GM20431 (cell line): ENCODE measurements around the gene RAB24.

Experiments
- in situ Hi-C: fragments of 300-500 bp; cut with MseI, MboI; formaldehyde crosslinking; loops from one replicate; pipeline ENCODE4 v1.15.0; 2020; ENCODE audit warnings: low sequenced_read_pairs; ENCODE audit not compliant: unreplicated experiment

The RAB24 gene

DNA sequence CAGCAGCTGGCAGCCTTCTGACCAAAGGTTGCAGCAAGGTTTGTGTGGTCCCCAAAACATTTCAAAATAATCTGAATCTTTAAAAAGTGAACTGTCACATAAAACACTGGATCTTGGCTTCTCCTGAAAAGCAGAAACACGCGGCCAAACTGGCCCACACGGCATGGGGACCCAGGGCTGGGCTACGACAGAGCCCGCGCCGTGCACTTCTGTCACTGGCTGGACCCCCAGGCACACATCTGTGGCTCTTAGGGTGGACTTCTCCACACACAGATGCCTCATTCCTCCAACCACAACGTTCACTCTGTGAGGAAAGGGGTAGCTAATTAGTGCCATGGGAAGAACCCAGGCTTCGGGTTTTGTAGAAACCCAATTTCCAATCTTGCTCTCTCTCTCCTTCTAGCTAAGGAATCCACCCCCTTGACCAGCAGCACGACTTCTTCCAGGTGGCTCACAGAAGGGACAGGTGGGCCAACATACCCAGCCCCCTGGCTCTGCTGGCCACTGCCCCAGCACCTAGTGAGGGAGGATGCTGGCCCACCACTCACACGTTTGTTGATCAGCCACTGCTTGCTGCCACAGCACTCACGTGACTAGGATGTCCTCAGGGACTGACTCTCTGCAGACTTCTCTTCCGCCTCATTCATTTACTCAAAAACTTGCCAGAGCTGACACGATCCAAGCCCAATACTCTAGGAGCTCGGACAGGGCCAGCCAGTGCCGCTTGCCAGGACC, 30.1 kb upstream of the RAB24 start:
- in situ Hi-C loops = no loop called here

DNA sequence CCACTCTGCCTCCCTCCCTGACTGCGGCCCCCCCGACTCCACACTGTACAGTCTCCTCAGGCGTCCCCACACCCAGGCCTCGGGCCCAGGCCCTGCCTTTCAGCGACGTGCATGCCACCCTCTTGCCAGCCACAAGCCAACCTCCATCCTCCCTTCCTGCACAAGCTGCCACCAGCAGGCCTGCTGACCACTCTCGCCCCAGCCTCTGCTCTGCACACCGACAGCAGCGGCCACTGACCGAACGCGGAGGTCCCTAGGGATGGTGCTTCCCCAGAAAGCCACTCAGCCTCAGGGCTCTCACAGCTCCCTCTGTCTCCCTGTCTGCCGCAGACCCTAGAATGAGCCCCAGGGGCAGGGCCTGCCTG, 29.4 kb upstream of the RAB24 start:
- in situ Hi-C loops = no loop called here

DNA sequence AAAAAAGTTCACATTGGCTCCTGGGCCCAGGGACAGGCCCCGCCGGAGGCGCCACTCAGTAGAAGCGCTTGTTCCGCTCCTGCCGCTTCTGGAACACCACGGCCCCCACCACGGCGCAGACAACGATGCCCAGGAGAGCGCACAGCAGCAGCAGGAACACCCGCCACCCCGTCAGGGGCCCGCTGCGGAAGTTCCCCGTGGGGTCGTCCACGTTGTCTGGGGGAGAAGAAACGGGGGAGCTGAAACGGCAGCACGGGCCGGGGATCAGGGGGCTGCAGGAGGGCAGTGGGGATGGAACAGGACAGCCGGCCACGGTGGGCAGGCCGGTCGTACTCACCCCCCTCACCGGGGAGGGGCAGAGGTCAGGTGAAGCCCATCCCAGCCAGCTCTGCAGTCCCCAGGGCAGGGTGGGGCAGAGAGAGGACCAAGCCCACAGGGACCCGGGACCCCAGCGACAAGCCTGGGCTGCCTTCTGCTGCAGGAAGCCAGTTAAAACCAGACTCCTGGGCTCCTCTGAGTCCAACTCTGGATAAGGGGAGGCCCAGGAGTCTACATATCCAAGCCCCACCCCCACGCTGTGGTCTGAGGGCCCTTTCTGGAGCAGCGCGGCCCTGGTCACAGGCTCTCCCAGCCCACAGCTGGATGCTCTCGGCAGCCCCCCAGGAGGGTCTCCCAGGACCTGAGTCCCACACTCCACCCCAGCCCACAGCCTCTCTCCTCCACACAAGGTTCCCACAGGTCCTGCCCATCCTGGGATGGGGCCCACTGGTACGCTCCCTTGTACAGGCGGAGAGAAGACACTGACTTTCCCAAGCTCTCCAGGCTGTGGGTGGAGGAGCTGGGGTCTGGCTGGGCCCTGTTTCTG, 28.7 kb upstream of the RAB24 start:
- in situ Hi-C loops = no loop called here

DNA sequence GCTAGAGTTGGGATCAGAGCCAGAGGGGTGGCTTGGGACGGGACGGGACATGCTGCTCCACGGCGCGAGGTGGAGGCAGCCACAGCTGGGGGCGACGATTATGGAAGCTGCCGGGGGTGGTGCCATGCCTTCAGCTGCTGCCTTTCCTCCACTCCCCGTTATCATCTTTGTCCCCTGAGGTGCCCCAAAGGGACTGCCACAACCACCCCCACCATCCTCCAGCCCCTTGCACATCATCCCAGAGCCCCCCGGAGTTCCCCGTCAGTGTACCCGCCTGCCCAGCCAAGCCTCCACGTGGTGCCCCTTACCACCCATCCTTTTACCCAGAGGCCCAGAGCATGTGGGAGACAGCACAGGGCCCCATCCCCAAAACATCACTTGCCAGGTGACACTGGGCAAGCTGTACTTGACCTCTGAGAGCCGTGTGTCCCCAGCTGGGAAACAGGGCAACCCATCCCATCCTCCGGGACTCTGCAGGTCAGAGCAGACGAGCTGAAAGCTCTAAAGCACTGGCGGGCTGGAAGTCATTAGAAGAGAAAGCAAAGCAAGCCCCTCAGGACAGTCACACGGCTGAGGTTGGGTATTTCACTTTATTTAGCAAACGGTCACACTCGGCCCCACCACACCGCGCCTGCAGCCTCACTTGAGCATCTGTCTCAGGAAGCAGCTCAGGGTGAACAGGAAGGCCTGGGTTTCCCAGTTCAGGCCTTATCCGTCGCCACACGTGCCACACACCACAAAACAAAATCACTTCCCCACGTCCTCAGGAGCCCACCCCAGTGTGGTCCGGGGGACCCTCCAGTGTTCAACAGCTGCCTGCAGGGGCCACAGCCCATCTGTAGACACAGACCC, 27.7 kb upstream of the RAB24 start:
- in situ Hi-C loops = no loop called here

DNA sequence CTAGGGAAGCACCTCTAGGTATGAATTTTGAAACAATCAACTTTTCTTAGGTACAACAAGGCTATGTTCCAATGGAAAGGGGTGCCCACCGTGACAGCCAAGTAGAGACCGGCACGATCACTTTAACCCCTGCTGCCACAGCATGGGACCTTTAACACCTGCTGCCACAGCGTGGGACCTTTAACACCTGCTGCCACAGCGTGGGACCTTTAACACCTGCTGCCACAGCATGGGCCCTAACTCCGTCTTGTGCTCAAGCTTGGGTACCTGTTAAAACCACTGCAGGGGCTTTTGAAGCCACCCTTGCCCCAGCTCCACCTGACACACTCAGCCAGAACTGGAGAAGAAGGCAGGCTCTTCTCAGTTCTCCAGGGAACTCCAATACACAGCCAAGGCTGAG, 26.4 kb upstream of the RAB24 start:
- in situ Hi-C loops = no loop called here

DNA sequence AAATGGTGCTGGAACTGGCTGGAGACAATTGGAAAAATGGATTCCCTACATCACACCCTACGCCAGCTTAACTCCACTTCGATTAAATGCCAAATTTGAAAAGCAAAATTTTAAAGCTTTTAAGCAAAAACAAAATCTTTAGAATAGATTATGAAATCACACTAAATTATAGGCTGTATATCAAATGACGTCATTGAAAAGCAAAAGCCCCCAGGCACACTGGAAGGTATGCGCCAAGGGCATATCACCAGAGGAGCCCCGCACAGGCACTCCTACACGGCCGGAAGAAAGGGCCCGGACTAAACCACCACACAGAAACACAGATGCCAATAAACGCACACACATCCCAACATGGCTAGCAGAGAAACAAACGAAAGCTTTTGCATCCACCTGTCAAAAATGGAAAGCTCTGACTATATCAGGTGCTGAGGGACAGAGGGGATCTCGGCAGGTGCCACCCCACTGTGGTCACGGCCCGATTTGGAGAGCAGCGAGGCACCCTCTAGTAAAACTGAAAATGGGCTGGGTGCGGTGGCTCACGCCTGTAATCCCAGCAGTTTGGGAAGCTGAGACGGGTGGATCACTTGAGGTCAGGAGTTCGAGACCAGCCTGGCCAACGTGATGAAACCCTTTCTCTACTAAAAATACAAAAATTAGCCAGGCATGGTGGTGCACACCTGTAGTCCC, 25.2 kb upstream of the RAB24 start:
- in situ Hi-C loops = no loop called here

DNA sequence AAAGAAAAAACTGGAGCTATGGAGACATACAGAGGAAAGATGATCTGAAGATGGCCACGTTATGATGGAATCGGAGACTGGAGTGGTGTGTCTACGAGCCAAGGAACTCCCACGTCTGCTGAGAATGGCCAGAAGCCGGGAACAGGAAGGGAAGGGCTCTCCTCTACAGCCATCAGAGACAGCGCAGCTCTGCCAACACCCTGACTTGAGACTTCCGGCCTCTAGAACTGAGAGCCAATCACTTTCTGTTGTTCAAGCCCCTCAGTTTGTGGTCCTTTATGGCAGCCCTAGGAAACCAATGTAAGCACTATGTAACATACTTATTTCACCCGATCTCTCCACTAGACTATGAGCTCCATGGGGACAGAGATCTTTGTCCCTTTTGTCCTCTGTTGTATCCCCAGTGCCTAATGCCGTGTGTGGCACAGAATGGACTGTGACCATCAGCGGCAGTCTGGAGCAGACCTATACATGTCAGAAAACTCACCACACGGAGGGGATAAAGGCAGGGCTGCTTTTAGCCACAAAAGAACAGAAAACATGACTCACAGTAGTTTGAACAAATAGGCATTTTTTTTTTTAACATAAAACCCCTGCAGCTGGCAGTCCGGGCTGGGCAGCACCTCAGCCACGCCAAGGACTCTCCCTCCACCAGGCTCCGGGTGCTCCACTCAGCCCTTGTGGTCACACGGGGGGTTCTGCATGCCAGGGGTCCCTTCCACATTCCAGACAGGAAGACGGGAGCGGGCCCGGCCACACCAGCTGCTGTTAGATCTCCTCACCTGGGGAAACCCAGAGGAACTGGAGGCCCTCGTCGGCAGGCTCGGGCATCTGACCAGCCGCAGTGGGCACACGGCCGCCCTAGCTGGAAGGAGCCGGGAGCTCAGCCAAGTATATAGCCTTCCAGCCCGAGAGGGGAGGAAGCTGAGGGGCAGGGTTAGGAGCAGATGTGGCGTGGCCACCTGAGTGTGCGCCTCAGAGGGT, 24.3 kb upstream of the RAB24 start:
- in situ Hi-C loops = no loop called here

DNA sequence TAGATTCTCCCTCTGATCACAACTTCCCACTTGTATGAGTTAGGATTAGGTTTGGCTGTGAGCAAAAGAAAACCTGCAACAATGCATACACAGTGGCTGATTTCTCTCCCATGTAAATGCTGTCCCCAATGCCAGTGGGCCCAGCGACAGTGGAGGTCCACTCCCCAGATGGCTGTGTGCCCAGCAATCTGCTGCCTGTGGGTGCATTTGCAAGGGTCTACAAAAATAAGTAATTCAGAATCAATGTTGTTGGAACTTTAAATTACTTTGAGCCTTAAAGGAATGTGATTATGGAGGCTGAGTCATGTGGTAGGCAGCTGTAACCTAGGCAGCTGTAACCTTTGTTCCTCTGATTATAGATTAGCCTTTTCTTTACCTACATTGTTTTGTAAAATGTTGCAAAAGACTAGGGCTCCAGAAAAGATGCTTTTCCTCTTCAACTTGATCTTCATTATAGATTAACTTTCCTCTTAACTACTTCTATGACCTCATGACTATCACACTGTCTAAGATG, 22.4 kb upstream of the RAB24 start:
- in situ Hi-C loops = no loop called here

DNA sequence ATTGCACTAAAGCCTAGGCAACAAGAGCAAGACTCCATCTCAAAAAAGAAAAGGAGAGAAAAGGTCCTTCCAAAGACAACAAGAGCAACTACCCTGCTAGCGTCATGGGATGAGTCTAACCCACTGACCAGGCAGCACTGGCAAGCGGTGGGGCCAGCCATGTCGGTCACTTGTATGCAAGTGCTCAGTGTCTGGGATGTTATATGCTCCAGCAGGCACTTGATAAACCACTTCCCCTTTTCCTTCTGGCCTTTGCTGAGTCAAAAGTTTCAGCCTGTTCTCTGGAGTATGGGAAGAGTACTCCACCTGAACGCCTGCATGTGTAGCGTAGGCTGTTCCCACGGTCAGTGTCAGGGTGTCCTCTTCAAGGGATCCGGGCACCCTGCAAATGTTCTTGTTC, 17.4 kb upstream of the RAB24 start:
- in situ Hi-C loops = no loop called here

DNA sequence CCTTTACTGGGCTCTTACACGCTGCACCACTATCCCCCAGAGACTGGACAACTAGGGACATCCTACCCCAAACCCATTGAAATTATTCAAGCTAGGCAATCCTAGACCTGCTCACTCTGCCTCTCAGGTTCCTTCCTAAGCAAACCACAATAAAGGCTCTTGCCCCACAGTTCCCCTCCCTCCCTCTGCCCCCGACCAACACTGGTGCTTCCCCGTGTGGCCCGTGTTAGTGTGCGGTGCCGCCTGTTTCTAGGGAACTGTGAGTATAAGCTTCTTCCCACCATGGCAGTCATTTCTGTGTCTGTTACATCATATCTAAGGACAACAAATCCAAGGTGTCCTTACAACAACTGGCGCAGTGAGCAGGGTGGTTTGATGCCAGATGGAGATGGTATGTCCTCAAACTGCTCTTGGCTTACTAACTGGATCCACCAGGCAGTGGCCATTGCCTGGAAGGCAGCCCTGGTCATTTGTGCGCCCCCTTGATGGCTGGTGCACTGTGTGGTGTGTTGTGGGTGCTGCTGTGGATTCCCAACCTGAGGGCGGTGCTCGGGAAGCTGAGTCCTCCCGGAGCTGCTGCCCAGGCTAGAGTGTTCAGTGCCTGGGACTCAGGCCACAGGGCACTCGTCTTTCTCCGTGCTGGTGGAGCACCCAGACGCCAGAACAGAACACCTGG, 16.5 kb upstream of the RAB24 start:
- in situ Hi-C loops = no loop called here

DNA sequence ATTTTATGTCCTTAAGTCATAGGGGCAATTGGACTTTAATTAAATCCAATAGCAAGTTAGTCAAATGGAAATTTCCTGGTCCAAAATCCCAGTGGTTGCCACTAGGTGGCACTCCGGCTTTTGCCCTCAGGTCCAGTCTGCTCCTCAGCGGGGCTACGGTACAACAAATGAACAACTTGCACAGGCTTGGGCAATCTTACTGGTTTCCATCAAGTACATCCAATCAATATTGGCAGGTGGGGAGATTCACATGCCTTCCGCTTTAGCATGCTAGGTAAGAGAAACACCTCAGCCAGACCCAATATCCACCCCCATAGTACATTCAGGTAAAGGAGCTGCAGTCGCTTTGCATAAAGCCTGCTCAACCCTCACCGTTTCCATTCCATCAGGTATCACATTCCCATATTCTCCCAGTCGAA, 14.4 kb upstream of the RAB24 start:
- in situ Hi-C loops = no loop called here

DNA sequence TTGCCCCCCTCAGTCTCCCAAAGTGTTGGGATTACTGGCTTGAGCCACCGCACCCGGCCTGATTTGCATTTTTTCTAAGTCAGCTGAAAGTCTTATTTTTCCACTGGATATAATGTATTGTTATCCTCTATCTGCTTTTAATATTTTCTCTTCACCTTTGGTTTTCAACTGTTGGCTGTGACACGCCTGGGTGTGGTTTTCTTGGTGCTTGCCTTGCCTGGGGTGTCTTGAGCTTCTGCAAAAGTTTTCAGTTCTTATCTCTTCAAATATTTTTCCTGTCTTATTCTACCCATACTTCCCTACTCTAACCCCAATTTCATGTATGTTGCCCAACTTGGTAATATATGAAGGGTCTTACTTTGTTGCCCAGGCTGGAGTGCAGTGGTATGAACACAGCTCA, 12.5 kb upstream of the RAB24 start:
- in situ Hi-C loops = no loop called here

DNA sequence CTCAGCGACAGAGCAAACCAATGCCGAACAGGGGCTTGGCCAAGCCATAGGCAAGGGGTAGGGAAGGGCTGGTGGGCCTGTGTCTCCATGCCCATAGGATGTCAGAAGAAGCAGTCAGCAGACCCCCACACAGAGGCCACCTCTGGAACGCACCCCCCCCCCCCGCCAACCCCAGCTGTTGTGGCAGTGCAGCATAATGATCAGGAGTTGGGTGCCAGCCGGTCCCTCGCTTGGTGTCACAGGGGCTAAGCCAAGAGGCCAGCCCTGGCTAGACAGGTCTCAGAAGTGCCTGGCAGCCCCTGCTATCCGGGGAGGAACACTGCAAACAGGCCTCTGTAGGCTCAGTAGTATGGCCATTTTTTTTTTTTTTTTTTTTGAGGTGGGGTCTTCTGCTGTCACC, 11.9 kb upstream of the RAB24 start:
- in situ Hi-C loops = no loop called here

DNA sequence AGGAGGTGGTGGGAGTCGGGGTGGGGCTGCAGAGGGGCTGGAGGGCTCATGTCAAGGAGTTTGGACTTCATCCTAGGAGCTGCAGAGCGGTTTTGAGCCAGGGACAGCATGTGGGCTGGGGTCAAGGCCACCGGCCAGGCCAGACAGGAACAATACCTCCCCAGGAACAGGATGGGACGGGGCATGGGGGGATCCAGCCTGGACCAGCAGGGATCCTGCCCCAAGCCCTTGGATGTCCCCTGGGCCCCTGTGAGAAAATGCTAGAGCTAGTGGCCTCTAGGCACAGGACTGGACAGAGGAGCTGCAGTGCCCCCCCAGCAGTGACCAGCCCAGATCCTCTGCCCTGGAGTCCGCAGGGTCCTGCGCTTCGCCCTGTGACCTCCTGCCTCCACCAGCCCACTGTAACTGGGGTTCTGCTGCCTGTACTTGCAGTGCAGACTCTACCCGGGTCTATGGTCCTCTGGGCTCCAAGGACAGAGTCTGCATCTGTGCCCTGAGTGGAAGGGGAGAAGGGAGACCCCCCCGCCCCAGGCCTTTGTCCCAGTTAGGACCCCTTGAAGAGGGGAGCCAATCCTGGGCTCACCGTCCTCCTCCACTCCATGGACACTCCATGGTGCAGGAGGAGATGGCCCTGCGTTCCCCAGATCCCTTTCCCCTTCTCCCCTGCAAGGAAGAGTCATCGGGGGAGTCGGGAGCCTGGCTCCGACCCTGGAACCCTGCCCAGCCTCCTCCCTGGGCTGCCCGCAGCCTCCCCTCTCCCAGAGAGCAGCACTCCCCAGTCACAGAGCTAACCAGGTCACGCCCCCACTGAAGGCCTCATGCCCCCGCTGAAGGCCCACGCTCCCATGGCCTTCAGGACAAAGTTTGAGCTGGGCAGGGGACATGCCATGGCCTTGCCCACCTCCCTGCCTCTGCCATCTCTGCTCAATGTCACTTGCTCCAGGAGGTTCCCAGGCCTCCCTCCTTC, 11.1 kb upstream of the RAB24 start:
- in situ Hi-C loops = no loop called here

DNA sequence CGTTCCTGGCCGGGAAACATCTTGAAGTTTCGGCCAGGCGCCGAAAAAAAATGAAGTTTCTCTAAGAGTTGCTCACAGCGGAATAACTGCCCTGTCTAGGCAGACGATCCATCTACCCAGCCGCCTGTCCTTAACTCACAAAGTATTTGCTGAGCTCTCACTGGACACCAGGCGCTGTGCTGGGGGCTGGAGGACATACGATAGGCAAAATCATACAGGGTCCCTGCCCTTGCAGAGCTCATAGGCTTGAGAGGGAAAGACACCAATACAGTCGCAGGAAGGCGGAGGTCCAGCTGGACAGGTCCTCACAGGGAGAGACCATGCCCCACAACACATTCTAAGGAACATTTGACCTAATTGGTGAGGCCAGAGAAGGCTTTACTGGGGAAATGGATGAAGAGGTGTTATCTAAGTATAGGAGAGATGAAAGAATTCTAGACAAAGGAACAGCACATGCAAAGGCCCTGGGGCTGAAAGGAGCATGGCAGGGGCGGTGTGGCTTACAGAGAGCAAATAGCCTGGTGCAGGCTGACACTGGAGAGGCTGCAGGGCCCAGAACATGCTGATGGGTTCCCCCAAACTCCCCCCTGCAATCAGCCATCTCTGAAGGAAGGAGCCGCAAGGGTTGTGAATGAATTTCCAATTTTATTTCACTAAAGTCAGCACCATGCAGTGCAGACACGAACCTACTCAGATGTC, 10.2 kb upstream of the RAB24 start:
- in situ Hi-C loops = no loop called here

DNA sequence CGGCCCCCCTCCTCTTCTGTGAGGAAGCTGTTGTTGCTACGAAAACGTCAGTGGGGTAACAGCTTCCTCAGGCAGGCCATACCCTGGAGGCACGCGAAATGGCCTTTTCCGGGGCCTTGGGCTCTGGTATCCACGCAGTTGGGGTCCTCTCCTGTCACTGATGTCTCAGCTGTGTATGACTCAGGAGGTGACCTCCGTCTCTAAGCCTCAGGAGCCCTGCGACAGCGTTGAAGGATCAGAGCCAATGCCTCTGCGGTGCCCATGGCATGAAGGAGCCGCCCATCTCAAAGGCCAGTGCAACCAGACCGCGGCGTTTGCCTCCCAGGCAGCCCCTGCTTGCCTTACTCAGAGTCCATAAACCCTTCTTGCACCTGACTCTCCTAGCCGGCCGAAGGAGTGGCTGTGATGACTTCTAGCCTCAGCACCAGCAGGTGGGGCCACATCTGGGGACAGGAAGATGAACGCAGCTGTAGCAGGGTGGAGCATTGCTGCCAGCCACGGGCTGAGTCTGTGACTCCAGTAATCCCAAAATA, 9.2 kb upstream of the RAB24 start:
- in situ Hi-C loops = no loop called here
